ENCODE data around the gene COX7B. TPM values are rescaled to one million over a fixed set of nuclear protein-coding genes. Genes with fewer than 3 reads are reported as not detected.
A peak's percentile ranks its signal among the peaks of the same experiment; 100 is the strongest.

Gene COX7B
- total RNA-seq, 1 experiment from 2014 or later = 356 TPM

GRCh38 chrX:77949840-77950239 lies 50.6 kb downstream of the COX7B start:
- ChIA-PET POLR2A (ENCODE audit: unreplicated experiment) (no interaction called here), CTCF (no interaction called here)
- Histone ChIP-seq H3K9me2 (ENCODE audit: insufficient read depth) (no peaks in the 10 kb centered on the region), H3K4me2 (no peak overlapping the region), H3K4me3 (no peak overlapping the region), H3K27ac (no peak overlapping the region), H3F3A (ENCODE audit: insufficient read depth, low read depth) (peaks cover 6% of the 10 kb centered on the region; the same call in 1 of the 2 replicates), H3K27me3 (ENCODE audit: insufficient read depth, low read depth) (no peaks in the 10 kb centered on the region), H3K9me3 (ENCODE audit: insufficient read depth, low read depth) (no peaks in the 10 kb centered on the region), H2AFZ (no peak overlapping the region), H4K20me1 (ENCODE audit: insufficient read depth) (no peaks in the 10 kb centered on the region), H3K36me3 (ENCODE audit: low read depth) (no peaks in the 10 kb centered on the region), H3K4me1 (replicated peaks; ENCODE audit: insufficient read depth) (peaks cover 17% of the 10 kb centered on the region), H3K79me2 (ENCODE audit: low read depth) (no peaks in the 10 kb centered on the region)
- TF ChIP-seq CTCF (conservative IDR thresholded peaks at IDR 0.05) = no peak
- TF ChIP-seq EZH2 (IDR thresholded peaks at IDR 0.05; ENCODE audit: low read depth) = no peak
- intact Hi-C loops (cut with micrococcal nuclease; ENCODE audit: unreplicated experiment) = no loop called here
- BruUV-seq (replicated peaks) = no TSS peak
- DNase-seq = no peak

- POLR2A ChIA-PET (ENCODE audit: unreplicated experiment) = no interaction called here
- H3F3A ChIP-seq (ENCODE audit: insufficient read depth, low read depth) = peaks cover 6% of the 10 kb centered on the region; the same call in 1 of the 2 replicates
- no peaks in the 10 kb centered on the region for H3K79me2 ChIP-seq (ENCODE audit: low read depth)
- H3K27me3 ChIP-seq (ENCODE audit: insufficient read depth, low read depth) = no peaks in the 10 kb centered on the region
- no peaks in the 10 kb centered on the region for H3K36me3 ChIP-seq (ENCODE audit: low read depth)
- no peak for TF ChIP-seq CTCF (conservative IDR thresholded peaks at IDR 0.05)
- TF ChIP-seq EZH2 (IDR thresholded peaks at IDR 0.05; ENCODE audit: low read depth) = no peak
- H3K27ac ChIP-seq = no peak overlapping the region
- no peak for DNase-seq
- no peaks in the 10 kb centered on the region for H3K9me2 ChIP-seq (ENCODE audit: insufficient read depth)
- BruUV-seq (replicated peaks) = no TSS peak
- CTCF ChIA-PET = no interaction called here
- H2AFZ ChIP-seq = no peak overlapping the region
- intact Hi-C loops (cut with micrococcal nuclease; ENCODE audit: unreplicated experiment) = no loop called here
- H3K9me3 ChIP-seq (ENCODE audit: insufficient read depth, low read depth) = no peaks in the 10 kb centered on the region
- H3K4me3 ChIP-seq = no peak overlapping the region
- no peaks in the 10 kb centered on the region for H4K20me1 ChIP-seq (ENCODE audit: insufficient read depth)
- H3K4me2 ChIP-seq = no peak overlapping the region
- H3K4me1 ChIP-seq (replicated peaks; ENCODE audit: insufficient read depth) = peaks cover 17% of the 10 kb centered on the region
Observed at GRCh38 chrX:77952173-77952572, 52.9 kb downstream of the COX7B start.

GRCh38 chrX:77953302-77953701 lies 54.0 kb downstream of the COX7B start:
- ChIA-PET CTCF (no interaction called here), POLR2A (ENCODE audit: unreplicated experiment) (no interaction called here)
- Histone ChIP-seq H3K36me3 (ENCODE audit: low read depth) (no peaks in the 10 kb centered on the region), H3K4me1 (replicated peaks; ENCODE audit: insufficient read depth) (peaks cover 17% of the 10 kb centered on the region), H2AFZ (no peak overlapping the region), H3F3A (ENCODE audit: insufficient read depth, low read depth) (peaks cover 6% of the 10 kb centered on the region; the same call in 1 of the 2 replicates), H3K27me3 (ENCODE audit: insufficient read depth, low read depth) (no peaks in the 10 kb centered on the region), H3K27ac (peak overlapping the region; percentile 47), H4K20me1 (ENCODE audit: insufficient read depth) (no peaks in the 10 kb centered on the region), H3K9me3 (ENCODE audit: insufficient read depth, low read depth) (no peaks in the 10 kb centered on the region), H3K4me3 (no peak overlapping the region), H3K4me2 (peak overlapping the region; percentile 32), H3K9me2 (ENCODE audit: insufficient read depth) (no peaks in the 10 kb centered on the region), H3K79me2 (ENCODE audit: low read depth) (no peaks in the 10 kb centered on the region)
- TF ChIP-seq CTCF (conservative IDR thresholded peaks at IDR 0.05) (no peak), EZH2 (IDR thresholded peaks at IDR 0.05; ENCODE audit: low read depth) (no peak)
- no TSS peak for BruUV-seq (replicated peaks)
- intact Hi-C loops (cut with micrococcal nuclease; ENCODE audit: unreplicated experiment) = no loop called here
- DNase-seq = no peak
